ENCODE measurements around the gene HAND1. TPM values are rescaled to one million over a fixed set of nuclear protein-coding genes. Genes with fewer than 3 reads are reported as not detected.

Gene HAND1
- total and polyA plus RNA-seq, 2 donors (not counting 1 experiment from before 2014, with no cell fraction given) = not detected

DNA sequence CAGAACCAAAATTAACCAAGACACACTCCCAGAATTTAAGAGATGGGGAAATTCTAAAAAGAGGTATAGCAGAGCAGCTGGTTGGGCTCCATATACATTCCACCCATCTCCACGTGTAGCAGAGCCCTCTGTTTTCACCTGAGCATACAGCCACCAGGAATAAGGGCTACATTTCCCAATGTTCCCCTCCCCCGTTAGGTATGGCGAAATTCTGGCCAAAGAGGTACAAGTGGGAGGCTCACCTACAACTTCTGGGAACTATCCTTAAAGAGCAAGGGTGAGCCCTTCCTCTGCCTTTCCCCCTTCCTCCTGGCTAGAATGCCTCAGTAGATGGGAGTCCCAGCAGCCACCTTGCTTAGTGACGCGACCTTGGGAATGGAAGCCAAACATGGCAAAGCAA, 37.5 kb downstream of the HAND1 start:
- Mint-ChIP-seq H3K27me3 (no peaks in the 10 kb centered on the region), H3K9me3 (ENCODE audit: insufficient read depth) (no peaks in the 10 kb centered on the region), H3K27ac (no peak overlapping the region), H3K4me3 (no peak overlapping the region), H3K4me1 (peaks cover 17% of the 10 kb centered on the region)
- Histone ChIP-seq H3K79me2 (ENCODE audit: control insufficient read depth, insufficient read depth, low read length) (peaks cover 39% of the 10 kb centered on the region), H3K4me1 (ENCODE audit: control insufficient read depth in 2 of 2, insufficient read depth in 2 of 2, low read length in 2 of 2) (peaks cover 7% of the 10 kb centered on the region in 2 donors), H3K9me3 (ENCODE audit: control extremely low read depth in 1 of 3, control insufficient read depth in 2 of 3, insufficient read depth in 1 of 3, low read length in 2 of 3) (no peaks in the 10 kb centered on the region), H3K4me3 (ENCODE audit: control extremely low read depth in 1 of 5, extremely low read depth in 1 of 5, insufficient read depth in 1 of 5, low read depth in 2 of 5, low read length in 4 of 5) (no peak overlapping the region), H3K36me3 (replicated peaks in 1 of 2; ENCODE audit: control extremely low read depth in 1 of 2, control insufficient read depth in 1 of 2, extremely low read depth in 1 of 2, insufficient read depth in 2 of 2, low read length in 1 of 2) (peaks cover 2 to 43% of the 10 kb centered on the region in 2 experiments), H2AFZ (ENCODE audit: insufficient read depth, low read depth, low read length, poor library complexity, severe bottlenecking) (no peak overlapping the region), H4K20me1 (ENCODE audit: control insufficient read depth, insufficient read depth, low read length, poor library complexity, severe bottlenecking) (no peaks in the 10 kb centered on the region), H3K9ac (ENCODE audit: low read length) (no peak overlapping the region), H3K27ac (ENCODE audit: low read length in 2 of 2) (no peak overlapping the region), H3K4me2 (replicated peaks; ENCODE audit: low read depth, low read length, poor library complexity, severe bottlenecking) (no peak overlapping the region), H3K27me3 (replicated peaks in 1 of 4; ENCODE audit: control extremely low read depth in 1 of 4, control insufficient read depth in 3 of 4, insufficient read depth in 4 of 4, low read length in 3 of 4) (no peaks in the 10 kb centered on the region)
- TF ChIP-seq, protein P1, sequence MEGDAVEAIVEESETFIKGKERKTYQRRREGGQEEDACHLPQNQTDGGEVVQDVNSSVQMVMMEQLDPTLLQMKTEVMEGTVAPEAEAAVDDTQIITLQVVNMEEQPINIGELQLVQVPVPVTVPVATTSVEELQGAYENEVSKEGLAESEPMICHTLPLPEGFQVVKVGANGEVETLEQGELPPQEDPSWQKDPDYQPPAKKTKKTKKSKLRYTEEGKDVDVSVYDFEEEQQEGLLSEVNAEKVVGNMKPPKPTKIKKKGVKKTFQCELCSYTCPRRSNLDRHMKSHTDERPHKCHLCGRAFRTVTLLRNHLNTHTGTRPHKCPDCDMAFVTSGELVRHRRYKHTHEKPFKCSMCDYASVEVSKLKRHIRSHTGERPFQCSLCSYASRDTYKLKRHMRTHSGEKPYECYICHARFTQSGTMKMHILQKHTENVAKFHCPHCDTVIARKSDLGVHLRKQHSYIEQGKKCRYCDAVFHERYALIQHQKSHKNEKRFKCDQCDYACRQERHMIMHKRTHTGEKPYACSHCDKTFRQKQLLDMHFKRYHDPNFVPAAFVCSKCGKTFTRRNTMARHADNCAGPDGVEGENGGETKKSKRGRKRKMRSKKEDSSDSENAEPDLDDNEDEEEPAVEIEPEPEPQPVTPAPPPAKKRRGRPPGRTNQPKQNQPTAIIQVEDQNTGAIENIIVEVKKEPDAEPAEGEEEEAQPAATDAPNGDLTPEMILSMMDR (IDR thresholded peaks at IDR 0.05) = no peak
- no peak for TF ChIP-seq EZH2 (IDR thresholded peaks at IDR 0.05; ENCODE audit: borderline replicate concordance, insufficient read depth, low read depth, low read length, poor library complexity, severe bottlenecking)
- WGBS (ENCODE audit: insufficient coverage) = 94% methylated on average over 4 of the region's 5 CpGs
- ChIA-PET CTCF (no interaction called here), POLR2A (no interaction called here)
- DNase-seq = no peak
- intact Hi-C loops (cut with micrococcal nuclease) = no loop called here
- ATAC-seq (ENCODE audit: low read depth) = no peak

DNA sequence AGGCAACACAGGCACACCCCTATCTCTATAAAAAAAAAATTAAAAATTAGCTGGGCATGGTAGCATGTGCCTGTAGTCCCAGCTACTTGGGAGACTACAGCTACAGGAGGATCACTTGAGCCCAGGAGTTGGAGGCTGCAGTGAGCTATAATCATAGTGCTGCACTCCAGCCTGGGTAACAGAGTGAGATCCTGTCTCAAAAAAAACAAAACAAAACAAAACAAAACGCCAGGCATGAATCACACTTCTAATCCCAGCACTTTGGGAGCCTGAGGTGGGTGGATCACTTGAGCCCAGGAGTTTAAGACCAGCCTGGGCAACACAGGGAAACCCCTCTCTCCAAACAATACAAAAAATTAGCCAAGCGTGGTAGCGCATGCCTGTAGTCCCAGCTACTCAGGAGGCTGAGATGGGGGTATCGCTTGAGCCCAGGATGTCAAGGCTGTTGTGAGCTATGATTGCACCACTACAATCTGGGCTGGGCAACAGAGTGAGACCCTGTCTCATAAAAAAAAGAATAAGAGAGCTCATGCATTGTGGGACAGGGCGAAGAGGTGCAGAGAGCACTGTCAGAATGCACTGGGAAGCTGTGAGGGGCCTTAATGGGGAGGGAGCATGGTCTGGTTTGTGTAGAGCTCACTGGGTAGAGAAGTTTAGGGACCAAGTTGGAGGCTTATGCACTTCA, 40.6 kb downstream of the HAND1 start:
- POLR2A ChIA-PET = no interaction called here
- CTCF ChIA-PET = interaction anchor here (0.8 to 2.0 kb wide), 2 partner anchors 29 to 31 kb away, joined by 3 to 4 read pairs; no protein-coding TSS in a partner anchor

More for the DNA sequence above, 40.6 kb downstream of the HAND1 start:
- Histone ChIP-seq H3K4me2 (replicated peaks; ENCODE audit: low read depth, low read length, poor library complexity, severe bottlenecking) (no peak overlapping the region), H3K4me3 (ENCODE audit: control extremely low read depth in 1 of 5, extremely low read depth in 1 of 5, insufficient read depth in 1 of 5, low read depth in 2 of 5, low read length in 4 of 5) (no peak overlapping the region), H3K4me1 (ENCODE audit: control insufficient read depth in 2 of 2, insufficient read depth in 2 of 2, low read length in 2 of 2) (no peaks in the 10 kb centered on the region), H3K36me3 (replicated peaks in 1 of 2; ENCODE audit: control extremely low read depth in 1 of 2, control insufficient read depth in 1 of 2, extremely low read depth in 1 of 2, insufficient read depth in 2 of 2, low read length in 1 of 2) (peaks cover 2 to 50% of the 10 kb centered on the region in 2 experiments), H3K9ac (ENCODE audit: low read length) (no peak overlapping the region), H3K27ac (ENCODE audit: low read length in 2 of 2) (no peak overlapping the region), H3K79me2 (ENCODE audit: control insufficient read depth, insufficient read depth, low read length) (peaks cover 9% of the 10 kb centered on the region), H3K27me3 (replicated peaks in 1 of 4; ENCODE audit: control extremely low read depth in 1 of 4, control insufficient read depth in 3 of 4, insufficient read depth in 4 of 4, low read length in 3 of 4) (no peaks in the 10 kb centered on the region), H4K20me1 (ENCODE audit: control insufficient read depth, insufficient read depth, low read length, poor library complexity, severe bottlenecking) (no peaks in the 10 kb centered on the region), H2AFZ (ENCODE audit: insufficient read depth, low read depth, low read length, poor library complexity, severe bottlenecking) (no peak overlapping the region), H3K9me3 (ENCODE audit: control extremely low read depth in 1 of 3, control insufficient read depth in 2 of 3, insufficient read depth in 1 of 3, low read length in 2 of 3) (no peaks in the 10 kb centered on the region)
- Mint-ChIP-seq H3K27me3 (no peaks in the 10 kb centered on the region), H3K9me3 (ENCODE audit: insufficient read depth) (no peaks in the 10 kb centered on the region), H3K4me1 (no peaks in the 10 kb centered on the region), H3K27ac (no peak overlapping the region), H3K4me3 (no peak overlapping the region)
- DNase-seq (no peak), ATAC-seq (ENCODE audit: low read depth) (no peak)
- 100% methylated on average over 4 of the region's 5 CpGs for WGBS (ENCODE audit: insufficient coverage)
- TF ChIP-seq, protein P1 (IDR thresholded peaks at IDR 0.05) = no peak
- no peak for TF ChIP-seq EZH2 (IDR thresholded peaks at IDR 0.05; ENCODE audit: borderline replicate concordance, insufficient read depth, low read depth, low read length, poor library complexity, severe bottlenecking)
- intact Hi-C loops (cut with micrococcal nuclease) = no loop called here
